PC-3 (cell line): Measurements from ENCODE around the gene ATP5F1A. TPM values are rescaled to one million over a fixed set of nuclear protein-coding genes. Genes with fewer than 3 reads are reported as not detected.

Experiments
- ATAC-seq: fragments of 200-7000 bp; cut with Tn5 transposase; 2 replicates; pipeline ENCODE4 v1.9.1; 2020; ENCODE audit warnings: mild to moderate bottlenecking, moderate library complexity
- BruUV-seq: library from RNA; stranded (reverse); fragments of 400-500 nt; replicated peaks from 2 replicates; lab custom pipeline; 2021; lab: Mats Ljungman, UMichigan
- CTCF ChIA-PET: fragments of 300-600 bp; sonication (Branson Sonifier 250); formaldehyde crosslinking; loops from one replicate; lab custom pipeline; 2022; ENCODE audit warnings: antibody characterized with exemption; lab: Charles Lee
- POLR2A ChIA-PET: fragments of 300-600 bp; sonication (Branson Sonifier 250); formaldehyde crosslinking; loops from one replicate; lab custom pipeline; 2022; ENCODE audit warnings: antibody characterized with exemption; ENCODE audit not compliant: unreplicated experiment; lab: Charles Lee
- DNase-seq: peaks from one replicate; pipeline ENCODE4 v3.0.0-alpha.2; 2015
- H2AFZ ChIP-seq: fragments of 300-600 bp; sonication (generic); 2 replicates; pipeline ENCODE4 v1.6.0; 2016; ENCODE audit warnings: antibody characterized with exemption, low read length
- H3F3A ChIP-seq: fragments of 300-600 bp; sonication (generic); one replicate; pipeline ENCODE4 v1.6.0; 2017; ENCODE audit warnings: antibody characterized with exemption, low read length, control low read depth, mild to moderate bottlenecking; ENCODE audit not compliant: unreplicated experiment
- H3K27ac ChIP-seq: fragments of 300-600 bp; sonication (generic); 2 replicates; pipeline ENCODE4 v1.5.1; 2016; ENCODE audit warnings: mild to moderate bottlenecking, low read length
- H3K27me3 ChIP-seq: fragments of 300-600 bp; sonication (generic); 2 replicates; pipeline ENCODE4 v1.6.1; 2016; ENCODE audit warnings: low read length, mixed read lengths
- H3K36me3 ChIP-seq: fragments of 300-600 bp; sonication (generic); 2 replicates; pipeline ENCODE4 v1.6.1; 2016; ENCODE audit warnings: low read depth, mixed run types, low read length, mixed read lengths
- H3K4me1 ChIP-seq: fragments of 300-600 bp; sonication (generic); 2 replicates; pipeline ENCODE4 v1.5.1; 2016; ENCODE audit warnings: low read length; ENCODE audit not compliant: insufficient read depth
- H3K4me2 ChIP-seq: fragments of 300-600 bp; sonication (generic); 2 replicates; pipeline ENCODE4 v1.6.0; 2016; ENCODE audit warnings: low read length
- H3K4me3 ChIP-seq: fragments of 300-600 bp; sonication (generic); 2 replicates; pipeline ENCODE4 v1.5.1; 2016; ENCODE audit warnings: mild to moderate bottlenecking, low read length, mixed read lengths
- H3K79me2 ChIP-seq: fragments of 300-600 bp; sonication (generic); 2 replicates; pipeline ENCODE4 v1.6.1; 2017; ENCODE audit warnings: low read length, mixed read lengths
- H3K9ac ChIP-seq: fragments of 300-600 bp; sonication (generic); 2 replicates; pipeline ENCODE4 v1.6.0; 2016; ENCODE audit warnings: mild to moderate bottlenecking, low read length
- H3K9me2 ChIP-seq: fragments of 300-600 bp; sonication (generic); replicated peaks from 2 replicates; pipeline ENCODE4 v1.6.1; 2016; ENCODE audit warnings: mixed run types, low read length, mixed read lengths
- H3K9me3 ChIP-seq: fragments of 300-600 bp; sonication (generic); 2 replicates; pipeline ENCODE4 v1.6.1; 2016; ENCODE audit warnings: low read length, mixed read lengths
- H4K20me1 ChIP-seq: fragments of 300-600 bp; sonication (generic); 2 replicates; pipeline ENCODE4 v1.6.1; 2016; ENCODE audit warnings: low read length, mixed read lengths
- EZH2 ChIP-seq: fragments of 300-600 bp; sonication (generic); IDR thresholded peaks from one replicate; pipeline ENCODE4 v1.6.1; 2017; ENCODE audit warnings: antibody characterized with exemption, mild to moderate bottlenecking, low read length; ENCODE audit not compliant: unreplicated experiment
- EZH2phosphoT487 ChIP-seq: fragments of 300-600 bp; sonication (generic); IDR thresholded peaks from 2 replicates; pipeline ENCODE4 v1.6.1; 2018; ENCODE audit warnings: mild to moderate bottlenecking, antibody characterized with exemption, low read length, borderline replicate concordance
- intact Hi-C: fragments of 100-400 bp; cut with micrococcal nuclease; formaldehyde crosslinking; loops from 2 replicates; pipeline ENCODE4 v1.9.0; 2023
- total RNA-seq: library from RNA; depleted of rRNA; stranded (reverse); fragments of >200 nt; gene quantifications from 2 replicates; pipeline ENCODE4 v1.2.3, GENCODE V29; 2014
- TF ChIP-seq, protein P1 (sequence below): fragments of 300-600 bp; sonication (generic); conservative IDR thresholded peaks from 2 replicates; pipeline ENCODE4 v1.5.1; 2017; ENCODE audit warnings: antibody characterized with exemption, low read depth, mild to moderate bottlenecking, low read length

The ATP5F1A gene
- total RNA-seq, 1 experiment from 2014 or later: 243 TPM

DNA sequence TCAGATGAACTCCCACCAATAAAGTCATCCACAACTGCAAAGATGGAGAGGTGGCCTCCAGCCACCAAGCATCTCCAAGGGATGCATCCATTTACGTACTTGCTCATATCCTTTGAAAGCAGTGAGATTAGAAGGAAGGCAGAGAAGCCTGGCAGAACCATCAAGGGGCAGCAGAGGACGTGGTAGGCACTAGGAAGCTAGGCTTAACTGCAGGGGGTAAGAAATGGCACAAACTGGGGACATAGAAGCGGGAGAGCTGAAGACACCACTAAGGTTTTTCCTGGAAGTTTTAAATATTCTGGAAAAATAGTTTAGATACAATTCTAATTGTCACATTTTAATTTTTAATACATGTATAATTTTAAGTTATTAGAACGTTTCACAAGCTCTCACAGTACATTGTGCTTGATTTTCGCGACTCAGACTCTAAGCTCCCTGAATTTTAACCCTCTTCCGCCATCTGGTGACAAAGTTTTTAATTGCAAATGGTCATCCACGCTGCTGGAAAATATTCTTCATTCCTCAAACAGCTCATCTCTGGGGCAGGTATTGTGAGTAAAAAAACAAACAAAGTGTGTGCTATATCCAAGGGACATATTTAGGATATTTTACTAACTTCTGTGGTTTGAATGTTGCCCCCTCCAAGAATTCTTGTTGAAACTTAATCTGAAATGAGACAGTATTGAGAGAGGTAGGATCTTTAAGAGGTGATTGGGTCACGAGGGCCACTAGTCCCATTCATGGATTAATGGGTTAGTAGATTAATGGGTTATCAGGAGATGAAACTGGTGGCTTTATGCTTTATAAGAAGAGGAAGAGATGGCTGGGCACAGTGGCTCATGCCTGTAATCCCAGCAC is 24.4 kb downstream of the ATP5F1A start:
- H3K79me2 ChIP-seq: no peaks in the 10 kb centered on the region
- no peaks in the 10 kb centered on the region; the same call in 1 of the 2 replicates for H3K36me3 ChIP-seq
- H3K9me3 ChIP-seq: no peaks in the 10 kb centered on the region
- ATAC-seq (peak; percentile 68), DNase-seq (peak; percentile 85)
- no peaks in the 10 kb centered on the region for H3K27me3 ChIP-seq
- intact Hi-C loops: loop anchor here (1.0 to 2.0 kb wide), 2 partner anchors 99 to 409 kb away; no protein-coding TSS in a partner anchor
- no peak overlapping the region for H3K4me2 ChIP-seq
- BruUV-seq: no TSS peak
- no peak for TF ChIP-seq EZH2
- TF ChIP-seq, protein P1, sequence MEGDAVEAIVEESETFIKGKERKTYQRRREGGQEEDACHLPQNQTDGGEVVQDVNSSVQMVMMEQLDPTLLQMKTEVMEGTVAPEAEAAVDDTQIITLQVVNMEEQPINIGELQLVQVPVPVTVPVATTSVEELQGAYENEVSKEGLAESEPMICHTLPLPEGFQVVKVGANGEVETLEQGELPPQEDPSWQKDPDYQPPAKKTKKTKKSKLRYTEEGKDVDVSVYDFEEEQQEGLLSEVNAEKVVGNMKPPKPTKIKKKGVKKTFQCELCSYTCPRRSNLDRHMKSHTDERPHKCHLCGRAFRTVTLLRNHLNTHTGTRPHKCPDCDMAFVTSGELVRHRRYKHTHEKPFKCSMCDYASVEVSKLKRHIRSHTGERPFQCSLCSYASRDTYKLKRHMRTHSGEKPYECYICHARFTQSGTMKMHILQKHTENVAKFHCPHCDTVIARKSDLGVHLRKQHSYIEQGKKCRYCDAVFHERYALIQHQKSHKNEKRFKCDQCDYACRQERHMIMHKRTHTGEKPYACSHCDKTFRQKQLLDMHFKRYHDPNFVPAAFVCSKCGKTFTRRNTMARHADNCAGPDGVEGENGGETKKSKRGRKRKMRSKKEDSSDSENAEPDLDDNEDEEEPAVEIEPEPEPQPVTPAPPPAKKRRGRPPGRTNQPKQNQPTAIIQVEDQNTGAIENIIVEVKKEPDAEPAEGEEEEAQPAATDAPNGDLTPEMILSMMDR: peak; percentile 52
- H4K20me1 ChIP-seq: no peaks in the 10 kb centered on the region
- no peaks in the 10 kb centered on the region for H3K9me2 ChIP-seq
- H3K9ac ChIP-seq: no peak overlapping the region
- 0 out of 2 replicates have a peak overlapping the region, but pooled peaks have one; percentile 7 for H3K27ac ChIP-seq
- H3K4me3 ChIP-seq: no peak overlapping the region
- H3F3A ChIP-seq: no peaks in the 10 kb centered on the region
- no peaks in the 10 kb centered on the region for H3K4me1 ChIP-seq
- ChIA-PET CTCF (interaction anchor here (0.5 to 1.3 kb wide), 9 partner anchors 21 to 584 kb away, joined by 3 to 6 read pairs (median 3); a partner anchor contains a TSS), POLR2A (no interaction called here)
- H2AFZ ChIP-seq: no peak overlapping the region

DNA sequence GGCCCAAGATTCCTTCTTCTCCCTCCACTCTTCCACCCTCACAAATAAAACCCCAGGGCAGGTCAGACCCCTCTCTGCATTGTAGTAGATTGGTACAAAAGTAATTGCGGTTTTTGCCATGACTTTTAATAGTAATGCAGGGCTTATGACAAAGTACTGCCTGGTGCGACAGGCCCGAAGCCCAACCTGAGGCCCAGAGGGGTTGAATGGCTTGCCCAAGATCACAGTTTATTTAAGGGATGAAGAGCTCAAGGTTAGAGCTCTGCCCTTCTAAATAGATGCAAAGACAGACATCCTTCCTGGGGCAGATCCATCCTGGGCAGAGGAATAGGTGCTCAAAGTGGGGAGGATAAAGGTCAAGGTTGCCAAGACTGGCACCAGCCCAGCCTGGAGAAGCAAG is 25.1 kb downstream of the ATP5F1A start:
- H3F3A ChIP-seq: no peaks in the 10 kb centered on the region
- H3K79me2 ChIP-seq: no peaks in the 10 kb centered on the region
- BruUV-seq: no TSS peak
- H3K36me3 ChIP-seq: no peaks in the 10 kb centered on the region; the same call in 1 of the 2 replicates
- no peak overlapping the region for H3K4me2 ChIP-seq
- ATAC-seq (no peak), DNase-seq (no peak)
- no peaks in the 10 kb centered on the region for H3K27me3 ChIP-seq
- no peak overlapping the region for H3K4me3 ChIP-seq
- no peaks in the 10 kb centered on the region for H3K9me2 ChIP-seq
- TF ChIP-seq EZH2 (no peak), EZH2phosphoT487 (no peak)
- TF ChIP-seq, protein P1: no peak
- no peaks in the 10 kb centered on the region for H4K20me1 ChIP-seq
- no peak overlapping the region for H2AFZ ChIP-seq
- ChIA-PET POLR2A (no interaction called here), CTCF (interaction anchor here (0.6 to 1.3 kb wide), 4 partner anchors 96 to 406 kb away, joined by 3 to 6 read pairs (median 4); a partner anchor contains a TSS)
- no peak overlapping the region for H3K9ac ChIP-seq
- H3K9me3 ChIP-seq: no peaks in the 10 kb centered on the region
- intact Hi-C loops: loop anchor here (1.0 to 2.0 kb wide), 2 partner anchors 99 to 408 kb away; no protein-coding TSS in a partner anchor
- no peaks in the 10 kb centered on the region for H3K4me1 ChIP-seq
- no peak overlapping the region for H3K27ac ChIP-seq
